Activated T-cell treated with anti-CD3 and anti-CD28 coated beads, Interleukin-2, amount 50 U/mL, for 48 hours (primary cell): ENCODE results near the gene ATXN7L2.
"Not testable (repeated sequence)": the region's sequence is repeated elsewhere in the genome, so short reads cannot be mapped to it uniquely, and the experiment has no call there.

Experiments used
- DNase-seq, 2 experiments: peaks; one replicate each; pipeline ENCODE4 v3.0.0-alpha.2; 2020

ATXN7L2 gene

DNA sequence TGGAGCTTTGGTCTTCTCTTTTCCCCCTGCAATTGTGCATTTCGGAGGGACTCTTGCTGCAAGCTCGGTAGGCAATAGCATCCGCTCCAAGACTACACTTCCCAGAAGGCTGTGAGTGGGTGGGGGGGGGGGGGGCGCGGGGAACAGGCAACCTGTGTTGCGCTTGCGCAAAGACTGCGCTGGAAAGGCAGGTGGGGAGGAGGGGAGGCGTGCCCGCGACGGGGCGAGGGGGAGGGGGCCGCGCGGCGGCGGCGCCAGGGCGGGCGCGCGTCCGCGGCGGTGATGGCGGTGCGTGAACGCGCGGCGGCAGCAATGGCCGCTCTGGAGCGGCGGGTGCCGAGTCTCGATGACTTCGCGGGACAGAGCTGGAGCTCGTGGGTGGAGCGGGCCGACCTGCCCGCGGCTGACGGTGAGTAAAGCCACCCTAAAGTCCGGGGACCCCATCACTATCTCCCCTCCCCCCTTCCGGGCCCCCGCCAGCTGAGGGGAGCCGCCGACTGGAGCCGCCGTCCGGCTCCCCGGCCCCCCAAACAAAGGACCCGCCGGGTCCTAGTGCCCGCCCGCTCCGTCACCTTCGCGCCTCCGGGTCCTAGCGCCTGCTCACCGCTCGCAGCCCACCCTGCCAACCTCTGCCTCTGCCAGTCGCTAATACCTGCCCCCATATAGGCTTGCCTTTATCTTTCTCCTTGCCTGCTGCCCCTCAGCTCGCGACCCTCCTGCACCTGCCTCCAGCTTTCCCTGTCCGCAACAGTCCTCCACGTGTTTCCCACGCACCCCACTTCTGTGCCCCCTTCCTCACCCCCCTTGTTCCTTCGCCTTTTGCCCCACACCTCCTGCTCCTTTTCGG, at the start of gene ATXN7L2:
TSS of gene ATXN7L2 (plus strand) at position 234 of the 847 bp plus-strand sequence. CDS start at position 283, 49 bp downstream.
- peak; percentile 90 to 94 for DNase-seq

DNA sequence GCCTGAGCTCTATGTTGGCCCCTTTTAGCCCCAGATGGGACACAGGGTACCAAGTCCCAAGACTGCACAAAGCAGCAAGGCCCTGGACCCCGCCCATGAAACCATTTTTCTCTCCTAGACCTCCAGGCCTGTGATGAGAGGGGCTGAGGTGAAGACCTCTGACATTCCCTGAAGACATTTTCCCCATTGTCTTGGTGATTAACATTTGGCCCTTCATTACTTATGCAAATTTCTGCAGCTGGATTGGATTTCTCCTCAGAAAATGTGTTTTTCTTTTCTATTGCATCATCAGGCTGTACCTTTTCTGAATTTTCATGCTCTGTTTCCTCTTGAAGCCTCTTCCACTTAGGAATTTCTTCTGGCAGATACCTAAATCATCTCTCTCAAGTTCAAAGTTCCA, 49.2 kb upstream of the ATXN7L2 start:
- no peak for DNase-seq

- peak in 1 of 2 experiments; percentile 24 for DNase-seq
These were observed 44.9 kb upstream of the ATXN7L2 start for GRCh38 chr1:109438798-109439297.

DNA sequence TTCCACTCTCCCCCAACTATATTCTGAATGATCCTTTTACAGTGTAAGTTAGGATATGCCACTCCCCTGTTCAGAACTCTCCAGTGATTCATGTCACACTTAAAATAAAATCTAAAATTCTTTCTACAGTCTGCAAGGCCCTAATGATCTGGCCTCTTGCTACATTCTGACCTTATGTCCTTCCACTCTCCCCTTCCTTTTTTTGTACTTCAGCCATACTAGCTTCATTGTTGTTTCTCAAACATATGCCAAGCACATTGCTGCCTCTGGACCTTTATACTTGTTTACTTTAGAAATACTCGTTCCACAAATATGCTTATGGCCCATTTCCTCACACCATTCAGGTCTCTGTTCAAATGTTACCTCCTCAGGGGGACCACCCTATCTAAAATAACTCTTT, 42.6 kb upstream of the ATXN7L2 start:
- no peak for DNase-seq

DNA sequence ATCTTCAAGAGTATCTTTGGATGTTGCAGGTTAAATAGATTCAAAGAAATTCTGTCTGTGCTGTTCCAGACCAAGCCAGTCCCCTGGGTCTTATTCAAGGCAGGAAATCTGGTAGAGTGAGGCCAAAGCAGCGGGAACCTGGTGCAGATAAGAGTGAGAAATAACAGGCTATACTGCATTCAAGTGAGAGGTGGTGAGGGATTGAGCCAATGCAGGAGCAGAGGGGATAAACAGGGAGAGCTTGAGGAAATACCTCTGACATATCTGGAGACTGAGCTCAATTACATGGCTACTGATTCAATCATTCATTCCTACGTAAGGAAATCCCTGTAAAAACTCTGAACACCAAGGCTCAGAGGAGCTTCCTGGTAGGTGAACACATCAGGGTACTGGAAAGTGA, 40.2 kb upstream of the ATXN7L2 start:
- no peak for DNase-seq

GRCh38 chr1:109444346-109444745, 39.4 kb upstream of the ATXN7L2 start:
- DNase-seq = no peak

- DNase-seq = not testable (repeated sequence)
These were observed 37.6 kb upstream of the ATXN7L2 start for GRCh38 chr1:109445949-109446695.

DNA sequence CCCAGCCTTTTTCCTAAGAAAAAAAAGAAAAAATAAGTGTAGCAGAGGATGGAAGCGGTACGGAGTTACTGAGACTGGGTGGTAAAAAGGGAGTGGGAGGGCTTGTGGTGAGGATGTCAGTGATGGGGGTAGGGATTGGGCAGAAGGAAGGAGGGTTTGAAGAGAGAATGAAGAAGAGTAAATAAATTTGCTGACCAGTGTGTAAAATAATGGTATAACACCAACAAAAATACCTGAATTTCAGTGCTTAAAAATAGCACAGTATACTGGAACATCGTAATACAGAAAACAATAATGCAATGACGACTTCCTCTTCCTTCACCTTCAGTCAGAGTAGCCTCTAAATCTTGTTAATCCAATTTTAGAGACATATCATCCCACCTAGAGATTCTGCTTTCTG, 36.2 kb upstream of the ATXN7L2 start:
- no peak for DNase-seq

GRCh38 chr1:109454497-109455133, 29.1 kb upstream of the ATXN7L2 start:
- no peak for DNase-seq

DNA sequence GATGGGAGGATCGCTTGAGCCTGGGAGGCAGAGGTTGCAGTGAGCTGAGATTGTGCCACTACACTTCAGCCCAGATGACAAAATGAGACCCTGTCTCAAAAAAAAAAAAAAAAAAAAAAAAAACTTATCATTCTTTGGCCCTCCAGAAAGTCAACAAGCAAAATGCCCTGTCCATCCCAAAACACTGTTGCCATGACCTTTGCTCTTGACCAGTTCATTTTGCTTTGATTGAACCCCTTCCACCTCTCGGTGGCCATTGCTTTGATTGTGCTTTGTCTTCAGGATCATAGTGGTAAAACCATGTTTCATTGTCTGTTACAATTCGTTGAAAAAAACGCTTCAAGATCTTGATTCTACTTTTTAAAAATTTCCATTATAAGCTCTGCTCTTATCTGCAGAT, 25.9 kb upstream of the ATXN7L2 start:
- no peak for DNase-seq

GRCh38 chr1:109466125-109466451, 17.6 kb upstream of the ATXN7L2 start:
- DNase-seq = no peak

DNA sequence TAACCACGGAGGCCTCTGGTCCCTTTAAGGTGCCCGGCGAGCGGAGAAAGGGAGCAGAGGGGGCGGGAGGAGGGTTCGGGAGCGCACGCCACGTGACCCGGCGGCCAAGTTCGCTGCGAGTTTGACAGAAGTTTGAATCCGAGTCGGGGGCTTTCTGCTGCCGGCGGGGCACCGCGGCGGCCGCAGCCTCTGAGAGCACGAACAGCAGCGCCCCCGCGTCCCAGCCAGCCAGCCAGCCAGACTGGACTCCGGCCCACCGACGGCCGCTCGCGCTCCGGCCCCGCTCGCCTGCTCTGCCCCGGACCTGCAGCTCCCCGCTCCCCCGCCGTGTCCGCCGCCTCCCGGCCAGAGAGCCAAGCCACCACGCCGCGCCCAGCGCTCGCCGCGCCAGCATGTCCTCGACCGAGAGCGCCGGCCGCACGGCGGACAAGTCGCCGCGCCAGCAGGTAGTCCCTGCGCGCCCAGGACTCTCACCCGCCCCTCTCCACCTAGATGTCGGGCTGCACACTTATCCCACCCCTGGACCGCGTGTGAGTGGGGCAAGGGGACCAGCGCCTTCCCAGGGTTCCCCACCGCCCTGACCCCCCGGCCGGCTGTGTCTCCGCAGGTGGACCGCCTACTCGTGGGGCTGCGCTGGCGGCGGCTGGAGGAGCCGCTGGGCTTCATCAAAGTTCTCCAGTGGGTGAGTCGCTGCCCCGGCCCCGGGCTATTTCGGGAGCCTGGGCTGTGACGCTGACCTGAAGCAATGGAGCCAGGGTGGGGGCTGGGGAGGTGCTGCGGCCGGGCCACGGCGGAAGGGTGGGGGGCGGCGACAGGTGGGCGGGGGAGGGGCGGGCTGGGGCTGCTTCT, 17.0 kb upstream of the ATXN7L2 start, which contains the start of gene SYPL2:
TSS of gene SYPL2 (plus strand) at position 95 of the 849 bp plus-strand sequence. CDS start at position 393, 298 bp downstream.
- peak in 1 of 2 experiments; percentile 38 for DNase-seq

DNA sequence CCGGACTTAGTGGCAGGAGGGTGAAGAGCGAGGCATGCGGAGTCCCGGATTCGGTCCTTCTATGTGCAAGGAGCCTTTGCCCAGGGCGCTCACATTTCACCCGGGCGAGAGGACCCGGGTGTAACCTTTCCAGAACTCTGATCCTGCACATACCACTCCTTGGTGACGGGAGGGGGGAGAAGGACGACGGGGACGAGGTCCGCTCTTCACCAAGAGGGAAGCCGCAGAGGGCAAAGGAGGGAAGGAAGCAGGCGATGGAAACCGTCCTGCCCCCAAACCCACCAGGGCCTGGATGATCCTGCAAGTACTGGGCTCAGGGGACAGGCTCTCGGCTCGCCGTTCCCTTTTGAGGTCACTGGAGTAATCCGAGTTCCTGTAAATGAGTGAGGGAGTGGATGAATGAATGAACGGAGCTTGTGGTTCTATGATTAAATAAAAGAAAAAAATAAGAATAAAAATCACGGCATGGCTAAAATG, 16.4 kb upstream of the ATXN7L2 start:
- no peak for DNase-seq

- no peak for DNase-seq
These were observed 15.6 kb upstream of the ATXN7L2 start for GRCh38 chr1:109468061-109468460.

- no peak for DNase-seq
These were observed 14.8 kb upstream of the ATXN7L2 start for GRCh38 chr1:109468903-109469302.

- no peak for DNase-seq
These were observed 13.5 kb upstream of the ATXN7L2 start for GRCh38 chr1:109470245-109470644.

- DNase-seq = no peak
These were observed 10.9 kb upstream of the ATXN7L2 start for GRCh38 chr1:109472779-109473178.

GRCh38 chr1:109473284-109474057, 10.2 kb upstream of the ATXN7L2 start:
- DNase-seq = not testable (repeated sequence)

- no peak for DNase-seq
These were observed 9.0 kb upstream of the ATXN7L2 start for GRCh38 chr1:109474697-109475096.

GRCh38 chr1:109475261-109475660, 8.4 kb upstream of the ATXN7L2 start:
- no peak for DNase-seq

DNA sequence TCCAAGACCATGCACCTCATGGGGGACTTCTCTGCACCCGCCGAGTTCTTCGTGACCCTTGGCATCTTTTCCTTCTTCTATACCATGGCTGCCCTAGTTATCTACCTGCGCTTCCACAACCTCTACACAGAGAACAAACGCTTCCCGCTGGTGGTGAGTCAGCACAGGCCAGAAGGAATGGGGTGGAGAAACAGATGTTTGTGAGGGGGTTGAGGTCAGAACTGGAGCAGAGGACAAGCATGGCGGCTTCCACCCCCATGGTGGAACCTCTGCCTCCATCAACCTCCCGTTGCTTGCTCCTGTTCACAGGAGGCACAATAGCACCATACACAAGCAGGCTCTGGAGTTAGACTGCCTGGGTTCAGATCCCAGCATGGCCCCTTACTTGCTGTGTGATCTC, 6.9 kb upstream of the ATXN7L2 start:
- no peak for DNase-seq
